GM18517 (cell line): ENCODE measurements around the gene RXRA.

ENCODE experiments used
- ATAC-seq: cut with Tn5 transposase; IDR thresholded peaks from one replicate; pipeline ENCODE4 v1.9.1; 2021; ENCODE audit warnings: mild to moderate bottlenecking, moderate library complexity; ENCODE audit not compliant: unreplicated experiment

The RXRA gene

GRCh38 chr9:134335486-134336220 lies 9.4 kb downstream of the RXRA start:
- no peak for ATAC-seq

GRCh38 chr9:134336228-134336627 lies 10.0 kb downstream of the RXRA start:
- ATAC-seq, result no peak

- ATAC-seq, result no peak
Measured at GRCh38 chr9:134336924-134337323, 10.7 kb downstream of the RXRA start.

- no peak for ATAC-seq
Measured at GRCh38 chr9:134337469-134337868, 11.2 kb downstream of the RXRA start.

- ATAC-seq, result no peak
Measured at GRCh38 chr9:134338394-134339182, 12.3 kb downstream of the RXRA start.

GRCh38 chr9:134339183-134339806 lies 13.0 kb downstream of the RXRA start:
- no peak for ATAC-seq

GRCh38 chr9:134340475-134341160 lies 14.4 kb downstream of the RXRA start:
- no peak for ATAC-seq

- ATAC-seq, result no peak
Measured at GRCh38 chr9:134341306-134341705, 15.1 kb downstream of the RXRA start.

- ATAC-seq, result no peak
Measured at GRCh38 chr9:134341929-134342745, 15.9 kb downstream of the RXRA start.

GRCh38 chr9:134342746-134343115 lies 16.5 kb downstream of the RXRA start:
- ATAC-seq, result no peak

- ATAC-seq, result no peak
Measured at GRCh38 chr9:134343637-134344036, 17.4 kb downstream of the RXRA start.

- no peak for ATAC-seq
Measured at GRCh38 chr9:134344068-134344799, 18.0 kb downstream of the RXRA start.

GRCh38 chr9:134344800-134345310 lies 18.6 kb downstream of the RXRA start:
- ATAC-seq, result no peak

GRCh38 chr9:134345737-134346136 lies 19.5 kb downstream of the RXRA start:
- ATAC-seq, result no peak

- ATAC-seq, result no peak
Measured at GRCh38 chr9:134346151-134346550, 19.9 kb downstream of the RXRA start.

- no peak for ATAC-seq
Measured at GRCh38 chr9:134346840-134347583, 20.8 kb downstream of the RXRA start.

- no peak for ATAC-seq
Measured at GRCh38 chr9:134347996-134348395, 21.7 kb downstream of the RXRA start.

GRCh38 chr9:134348404-134349155 lies 22.3 kb downstream of the RXRA start:
- no peak for ATAC-seq
